ENCODE data around the gene CHN1.

CHN1 gene

GRCh38 chr2:174965992-174966744 lies 39.0 kb downstream of the CHN1 start:
- H3K27ac ChIP-seq, result no peak overlapping the region
- POLR2A ChIA-PET (ENCODE audit: low non-redundant PET), result no interaction called here
- DNase-seq (ENCODE audit: low spot score), result no peak
- CTCF ChIA-PET, result no interaction called here
- TF ChIP-seq CTCF (conservative IDR thresholded peaks at IDR 0.05; ENCODE audit: low read depth), result no peak

- no peak for TF ChIP-seq CTCF (conservative IDR thresholded peaks at IDR 0.05; ENCODE audit: low read depth)
- no peak for DNase-seq (ENCODE audit: low spot score)
- POLR2A ChIA-PET (ENCODE audit: low non-redundant PET), result no interaction called here
- H3K27ac ChIP-seq, result no peak overlapping the region
- CTCF ChIA-PET, result no interaction called here
Observed at GRCh38 chr2:174965551-174965950, 39.6 kb downstream of the CHN1 start.

GRCh38 chr2:174964404-174964803 lies 40.8 kb downstream of the CHN1 start:
- DNase-seq (ENCODE audit: low spot score), result no peak
- ChIA-PET POLR2A (ENCODE audit: low non-redundant PET) (no interaction called here), CTCF (no interaction called here)
- H3K27ac ChIP-seq, result no peak overlapping the region
- TF ChIP-seq CTCF (conservative IDR thresholded peaks at IDR 0.05; ENCODE audit: low read depth), result no peak

- CTCF ChIA-PET, result no interaction called here
- no peak for DNase-seq (ENCODE audit: low spot score)
- no peak for TF ChIP-seq CTCF (conservative IDR thresholded peaks at IDR 0.05; ENCODE audit: low read depth)
- POLR2A ChIA-PET (ENCODE audit: low non-redundant PET), result no interaction called here
- H3K27ac ChIP-seq, result no peak overlapping the region
Observed at GRCh38 chr2:174963437-174964400, 41.5 kb downstream of the CHN1 start.

- H3K27ac ChIP-seq, result no peak overlapping the region
- ChIA-PET CTCF (interaction anchor here (0.8 to 1.0 kb wide), 2 partner anchors 12 to 38 kb away, joined by 4 to 6 read pairs; no protein-coding TSS in a partner anchor), POLR2A (ENCODE audit: low non-redundant PET) (no interaction called here)
- TF ChIP-seq CTCF (conservative IDR thresholded peaks at IDR 0.05; ENCODE audit: low read depth), result no peak
- no peak for DNase-seq (ENCODE audit: low spot score)
Observed at GRCh38 chr2:174959787-174960186, 45.4 kb downstream of the CHN1 start.

- no peak overlapping the region for H3K27ac ChIP-seq
- ChIA-PET POLR2A (ENCODE audit: low non-redundant PET) (no interaction called here), CTCF (interaction anchor here (0.6 kb wide), 1 partner anchor 1098 kb away, joined by 3 read pairs; no protein-coding TSS in a partner anchor)
- no peak for DNase-seq (ENCODE audit: low spot score)
- no peak for TF ChIP-seq CTCF (conservative IDR thresholded peaks at IDR 0.05; ENCODE audit: low read depth)
Observed at GRCh38 chr2:174957050-174957449, 48.1 kb downstream of the CHN1 start.

All from RWPE1 (cell line).